Middle frontal gyrus (tissue), 1 donor: ENCODE measurements around the gene P2RY11.

Source experiments
- DNase-seq: peaks from one replicate; pipeline ENCODE4 v3.0.0-alpha.2; 2015; ENCODE audit warnings: low spot score; ENCODE audit errors: extremely low spot score

P2RY11 gene

DNA sequence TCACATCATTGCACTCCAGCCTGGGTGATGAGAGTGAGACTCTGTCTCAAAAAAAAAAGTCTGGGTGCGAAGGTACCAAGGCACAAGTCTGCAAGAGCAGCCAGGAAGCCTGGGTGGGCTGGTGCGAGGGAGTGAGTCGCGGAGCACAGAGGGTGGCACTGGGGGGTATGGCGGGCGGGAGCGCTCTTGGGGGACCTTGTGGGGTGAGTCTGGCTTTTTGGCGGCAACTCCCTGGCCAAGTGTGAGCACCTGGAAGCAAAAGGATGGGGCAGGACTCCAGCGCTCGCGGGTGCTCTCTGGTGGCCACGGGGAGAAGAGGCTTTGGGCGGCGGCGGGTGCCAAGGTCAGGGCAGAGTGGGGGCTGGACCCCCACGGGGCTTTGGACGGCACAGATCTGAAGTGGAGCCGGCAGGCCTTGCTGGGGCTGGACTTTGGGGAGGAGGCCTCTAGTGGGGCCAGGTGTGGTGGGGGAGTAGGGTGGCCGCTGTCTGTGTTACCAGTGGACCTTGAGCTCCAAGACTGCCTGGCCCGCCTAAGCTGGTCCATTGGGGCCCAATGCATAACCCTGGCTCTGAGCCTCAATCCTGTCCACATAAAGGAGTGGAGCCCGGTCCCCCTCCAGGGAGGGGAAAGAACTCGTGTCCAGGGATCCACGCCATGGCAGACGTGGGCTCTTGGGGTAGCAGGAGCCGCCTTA is 1.6 kb downstream of the P2RY11 start:
- DNase-seq: no peak

DNA sequence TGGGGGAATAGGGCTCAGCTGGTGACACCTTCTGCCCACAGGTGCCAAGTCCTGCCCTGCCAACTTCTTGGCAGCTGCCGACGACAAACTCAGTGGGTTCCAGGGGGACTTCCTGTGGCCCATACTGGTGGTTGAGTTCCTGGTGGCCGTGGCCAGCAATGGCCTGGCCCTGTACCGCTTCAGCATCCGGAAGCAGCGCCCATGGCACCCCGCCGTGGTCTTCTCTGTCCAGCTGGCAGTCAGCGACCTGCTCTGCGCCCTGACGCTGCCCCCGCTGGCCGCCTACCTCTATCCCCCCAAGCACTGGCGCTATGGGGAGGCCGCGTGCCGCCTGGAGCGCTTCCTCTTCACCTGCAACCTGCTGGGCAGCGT is 2.1 kb downstream of the P2RY11 start:
- DNase-seq: no peak

DNA sequence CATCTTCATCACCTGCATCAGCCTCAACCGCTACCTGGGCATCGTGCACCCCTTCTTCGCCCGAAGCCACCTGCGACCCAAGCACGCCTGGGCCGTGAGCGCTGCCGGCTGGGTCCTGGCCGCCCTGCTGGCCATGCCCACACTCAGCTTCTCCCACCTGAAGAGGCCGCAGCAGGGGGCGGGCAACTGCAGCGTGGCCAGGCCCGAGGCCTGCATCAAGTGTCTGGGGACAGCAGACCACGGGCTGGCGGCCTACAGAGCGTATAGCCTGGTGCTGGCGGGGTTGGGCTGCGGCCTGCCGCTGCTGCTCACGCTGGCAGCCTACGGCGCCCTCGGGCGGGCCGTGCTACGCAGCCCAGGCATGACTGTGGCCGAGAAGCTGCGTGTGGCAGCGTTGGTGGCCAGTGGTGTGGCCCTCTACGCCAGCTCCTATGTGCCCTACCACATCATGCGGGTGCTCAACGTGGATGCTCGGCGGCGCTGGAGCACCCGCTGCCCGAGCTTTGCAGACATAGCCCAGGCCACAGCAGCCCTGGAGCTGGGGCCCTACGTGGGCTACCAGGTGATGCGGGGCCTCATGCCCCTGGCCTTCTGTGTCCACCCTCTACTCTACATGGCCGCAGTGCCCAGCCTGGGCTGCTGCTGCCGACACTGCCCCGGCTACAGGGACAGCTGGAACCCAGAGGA is 2.6 kb downstream of the P2RY11 start:
- DNase-seq: no peak

DNA sequence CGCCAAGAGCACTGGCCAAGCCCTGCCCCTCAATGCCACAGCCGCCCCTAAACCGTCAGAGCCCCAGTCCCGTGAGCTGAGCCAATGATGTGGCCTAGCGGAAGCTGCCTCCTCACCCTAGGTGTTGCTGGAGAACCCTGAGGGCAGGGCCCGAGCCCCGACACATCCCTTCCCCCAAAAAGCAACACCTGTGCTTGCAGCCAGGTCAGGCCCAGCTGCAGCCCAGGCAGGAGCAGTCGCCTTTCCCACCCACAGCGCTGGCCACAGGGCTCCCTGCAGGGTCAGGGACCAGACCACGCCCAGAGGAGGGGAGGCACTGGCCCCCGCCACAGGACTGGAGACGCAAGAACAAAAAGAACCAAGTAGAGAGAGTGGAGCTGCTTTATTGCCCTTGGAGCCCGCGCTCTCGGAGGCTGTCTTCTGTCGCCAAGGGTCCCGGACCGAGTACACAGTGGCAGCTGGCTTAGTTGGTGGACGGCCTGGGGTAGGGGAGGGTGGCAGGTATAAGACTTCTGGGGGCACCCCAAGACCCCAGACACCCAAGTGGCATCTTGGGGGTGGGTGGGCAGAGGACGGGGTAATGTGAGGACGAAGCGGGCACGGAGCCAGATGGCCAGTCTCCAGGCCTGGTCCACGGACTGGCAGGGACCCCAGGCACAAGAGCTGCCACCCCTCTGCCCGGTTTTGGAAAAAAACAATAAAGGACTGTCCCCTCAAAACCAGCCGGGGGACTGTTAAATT is 3.3 kb downstream of the P2RY11 start:
- DNase-seq: no peak

DNA sequence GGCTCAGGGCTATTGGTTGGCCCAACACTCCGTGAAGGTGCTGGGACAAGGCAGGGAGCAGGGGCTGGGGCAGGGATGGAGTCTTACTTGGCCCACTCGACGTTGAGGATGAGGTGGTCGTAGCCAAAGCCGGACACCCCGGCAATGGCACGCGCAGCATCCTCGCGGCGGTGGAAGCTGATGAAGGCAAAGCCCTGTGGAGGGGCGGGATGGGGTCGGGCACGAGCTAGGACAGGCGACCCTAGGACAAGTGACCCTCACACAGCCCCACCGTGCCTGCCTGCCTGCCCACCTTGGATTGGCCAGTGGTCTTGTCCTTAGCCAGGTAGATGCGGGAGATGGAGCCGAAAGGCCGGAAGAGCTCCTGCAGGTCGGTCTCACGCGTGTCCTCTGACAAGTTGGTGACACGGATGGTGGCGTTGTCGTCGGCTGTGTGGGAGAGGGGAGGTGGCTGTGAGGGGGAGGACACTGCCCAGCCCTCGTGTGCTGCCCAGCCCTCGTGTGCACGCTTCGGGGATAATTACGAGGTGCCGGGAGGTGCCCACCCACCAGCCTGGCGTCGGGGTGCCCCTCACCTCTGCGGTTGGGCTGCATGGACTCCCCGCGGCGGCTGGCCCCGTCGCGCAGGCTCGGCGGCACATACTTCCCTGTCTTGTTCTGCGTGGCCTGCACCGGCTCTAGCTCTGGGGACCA is 4.0 kb downstream of the P2RY11 start:
- no peak for DNase-seq

DNA sequence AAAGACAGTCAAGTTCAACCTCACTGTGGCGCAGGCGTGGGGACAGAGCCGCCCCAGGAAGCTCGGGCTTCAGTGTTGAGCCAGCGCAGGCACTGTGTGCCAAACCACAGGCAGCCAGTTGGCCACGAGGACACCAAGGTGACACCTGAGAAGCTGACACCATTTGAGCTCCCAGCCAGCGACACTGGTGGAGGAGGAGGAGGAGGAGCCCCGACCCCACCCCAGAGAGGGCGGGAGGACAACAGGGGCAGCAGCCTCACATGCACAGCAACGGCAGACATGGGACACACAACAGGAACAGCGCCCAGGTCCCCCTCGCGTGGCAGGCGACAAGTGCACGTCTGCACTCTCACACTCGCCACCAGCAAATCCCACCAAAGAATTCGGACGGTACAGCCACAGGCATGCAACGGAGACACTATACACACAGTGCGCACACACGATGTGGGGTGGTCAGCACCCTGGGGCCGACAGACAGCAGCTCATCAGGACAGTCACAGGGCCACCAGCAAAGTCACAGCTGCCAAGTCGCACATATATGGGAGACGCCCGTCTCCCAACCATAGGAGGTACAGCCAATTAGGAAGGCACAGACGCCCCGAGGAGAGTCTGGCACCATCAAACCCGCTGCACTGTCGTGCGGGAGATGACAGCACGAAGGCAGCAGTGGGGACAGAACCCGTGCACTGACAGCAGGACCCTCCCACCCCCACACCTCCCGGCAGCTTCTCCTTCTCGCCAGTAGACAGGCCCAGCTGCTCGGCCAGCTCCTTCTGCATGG is 4.8 kb downstream of the P2RY11 start:
- no peak for DNase-seq

DNA sequence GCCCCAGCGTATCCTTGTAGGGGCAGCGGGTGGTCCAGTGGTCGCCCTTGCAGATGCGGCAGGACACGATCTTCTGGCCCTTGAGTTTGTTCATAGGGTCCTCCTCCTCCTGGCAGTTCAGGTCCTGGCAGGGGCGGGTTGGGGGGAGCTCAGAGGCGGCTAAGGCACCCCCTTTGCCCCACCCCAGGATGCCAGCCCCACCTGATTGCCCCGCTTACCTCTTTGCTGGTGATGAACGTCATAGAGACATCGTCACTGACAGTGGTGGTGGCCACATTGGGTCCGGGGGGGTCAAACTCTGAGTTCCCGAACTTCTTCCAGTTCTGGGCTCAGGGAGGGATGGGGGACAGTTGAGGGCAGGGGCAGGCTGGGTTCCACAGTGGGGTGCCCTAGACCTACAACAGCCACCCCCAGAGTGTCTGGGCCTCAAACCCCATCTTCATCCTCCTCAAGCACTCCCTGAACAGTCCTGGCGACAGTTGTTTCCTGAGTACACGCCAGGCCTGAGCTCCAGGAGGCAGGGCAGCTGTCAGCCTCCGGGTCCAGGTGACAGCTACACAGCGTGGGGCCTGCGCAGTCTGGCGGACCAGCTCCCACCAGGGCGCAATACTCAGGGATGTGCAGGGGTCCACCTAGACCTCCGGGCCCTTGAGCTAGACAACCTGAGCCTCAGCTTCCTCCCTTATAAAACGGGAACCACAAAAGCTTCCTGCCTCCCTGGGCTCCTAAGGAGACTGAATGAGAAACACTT is 5.5 kb downstream of the P2RY11 start:
- DNase-seq: no peak

DNA sequence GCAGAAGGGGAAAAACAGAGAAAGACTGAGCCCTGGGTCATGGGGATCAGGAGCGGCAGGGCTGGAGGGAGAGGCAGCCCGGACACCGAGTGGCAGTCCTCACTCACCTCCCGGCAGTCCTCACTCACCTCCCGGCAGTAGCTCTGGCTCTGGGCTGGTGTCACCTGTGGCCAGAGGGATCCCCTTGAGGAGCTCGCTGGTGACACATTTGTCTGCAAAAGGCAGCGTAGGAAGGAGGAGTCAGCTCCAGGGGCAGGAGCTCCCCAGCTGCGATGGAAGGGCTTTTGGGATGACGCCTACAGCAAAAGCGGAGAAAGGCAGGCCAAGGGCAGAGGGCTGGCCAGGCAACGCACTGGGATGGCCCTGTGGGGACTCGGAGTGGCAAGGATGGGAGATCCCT is 7.5 kb downstream of the P2RY11 start:
- DNase-seq: no peak

DNA sequence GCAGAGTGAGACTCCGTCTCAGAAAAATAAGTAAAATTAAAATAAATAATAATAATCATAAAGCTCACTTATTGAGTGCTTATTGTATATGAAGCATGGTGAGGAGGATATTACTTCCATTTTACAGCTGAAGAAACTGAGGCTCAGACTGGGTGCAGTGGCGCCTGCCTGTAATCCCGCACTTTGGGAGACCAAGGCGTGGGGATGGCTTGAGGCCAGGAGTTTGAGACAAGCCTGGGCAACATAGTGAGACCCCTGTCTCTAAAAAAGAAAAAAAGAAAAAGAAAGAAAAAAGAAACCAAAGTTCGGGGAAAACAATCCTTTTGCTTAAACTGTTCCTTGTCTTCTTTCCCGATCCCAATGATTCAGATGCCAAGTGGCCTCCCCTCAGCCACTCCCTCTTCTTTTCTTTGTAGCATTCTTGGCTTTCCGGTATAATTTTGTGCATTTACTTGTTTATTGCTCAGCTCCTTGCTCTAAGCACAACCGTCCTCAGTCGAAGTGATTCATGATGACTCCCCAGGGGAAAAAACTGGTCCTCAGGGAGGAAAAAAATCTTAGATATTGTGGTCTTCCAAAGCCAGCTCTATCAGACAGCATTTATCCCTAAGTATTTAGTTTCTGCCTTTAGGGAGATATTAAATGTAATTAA is 9.2 kb downstream of the P2RY11 start:
- DNase-seq: no peak

DNA sequence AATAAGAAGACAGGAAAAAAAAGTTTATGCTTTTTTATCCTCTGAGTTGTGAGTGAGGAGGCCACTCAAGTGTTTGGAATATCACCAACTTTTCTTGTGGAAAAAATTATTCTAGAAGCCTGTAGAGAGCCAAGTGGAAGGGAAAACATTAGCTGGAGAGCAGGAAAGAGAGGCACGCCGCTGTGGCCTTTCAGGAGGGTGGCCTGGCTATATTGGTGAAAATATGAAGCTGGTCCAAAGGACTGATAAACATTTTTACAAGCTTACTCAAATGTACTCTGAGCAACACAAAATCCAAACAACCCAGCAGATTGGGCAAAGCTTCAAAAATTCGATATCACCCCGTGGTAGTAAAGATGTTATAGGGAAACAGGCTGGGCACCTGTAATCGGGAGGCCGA is 10.6 kb downstream of the P2RY11 start:
- DNase-seq: no peak

DNA sequence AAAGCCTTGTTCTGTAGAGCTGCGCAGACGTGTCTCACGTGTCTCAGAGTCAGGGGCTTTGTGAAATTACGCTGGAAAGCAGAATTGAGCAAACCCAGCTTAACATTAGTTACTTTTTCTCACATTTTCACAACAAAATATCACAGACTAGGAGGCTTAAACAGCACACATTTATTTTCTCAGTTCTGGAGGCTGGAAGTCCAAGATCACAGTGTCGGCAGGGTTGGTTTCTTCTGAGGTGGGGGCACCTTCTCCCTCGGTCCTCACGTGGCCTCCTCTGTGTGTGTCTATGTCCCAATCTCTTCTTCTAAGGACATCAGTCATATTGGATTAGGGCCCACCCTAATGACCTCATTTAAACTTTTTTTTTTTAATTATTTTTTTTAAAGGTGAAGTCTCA is 12.9 kb downstream of the P2RY11 start:
- no peak for DNase-seq

DNA sequence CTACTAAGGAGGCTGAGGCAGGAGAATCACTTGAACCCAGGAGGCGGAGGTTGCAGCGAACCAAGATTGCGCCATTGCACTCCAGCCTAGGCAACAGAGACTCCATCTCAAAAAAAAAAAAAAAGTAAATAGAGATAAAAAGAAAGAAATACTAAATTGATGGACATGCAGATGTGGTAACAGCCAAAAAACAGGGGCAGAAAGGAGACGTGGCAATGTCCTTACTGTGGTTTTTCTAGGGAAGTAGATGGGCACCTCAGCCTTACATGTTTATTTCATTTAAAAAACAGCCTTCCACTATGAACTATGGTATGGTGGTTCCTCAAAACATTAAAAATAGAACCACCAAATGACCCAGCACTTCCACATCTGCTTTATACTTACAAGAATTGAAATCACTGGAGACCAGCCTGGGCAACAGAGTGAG is 14.7 kb downstream of the P2RY11 start:
- no peak for DNase-seq

DNA sequence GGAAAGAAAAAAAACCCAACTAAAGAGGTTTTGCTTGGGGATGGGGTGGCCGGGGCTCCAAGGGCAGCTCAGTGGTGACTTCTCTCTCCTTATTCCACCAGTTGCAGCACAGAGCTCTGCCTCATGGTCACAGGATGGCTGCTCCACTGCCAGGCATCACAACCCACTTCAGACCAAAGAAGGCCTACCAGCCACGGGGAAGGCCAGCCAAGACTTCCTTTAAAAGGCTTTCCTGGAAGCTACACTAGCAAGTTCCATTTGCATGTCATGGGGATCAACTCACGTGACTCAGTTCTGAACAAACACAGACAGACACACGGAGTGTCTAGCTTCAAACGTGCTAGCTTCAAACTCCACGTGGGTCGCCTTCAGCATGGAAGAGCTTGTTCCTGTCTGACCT is 21.4 kb downstream of the P2RY11 start:
- DNase-seq: no peak

DNA sequence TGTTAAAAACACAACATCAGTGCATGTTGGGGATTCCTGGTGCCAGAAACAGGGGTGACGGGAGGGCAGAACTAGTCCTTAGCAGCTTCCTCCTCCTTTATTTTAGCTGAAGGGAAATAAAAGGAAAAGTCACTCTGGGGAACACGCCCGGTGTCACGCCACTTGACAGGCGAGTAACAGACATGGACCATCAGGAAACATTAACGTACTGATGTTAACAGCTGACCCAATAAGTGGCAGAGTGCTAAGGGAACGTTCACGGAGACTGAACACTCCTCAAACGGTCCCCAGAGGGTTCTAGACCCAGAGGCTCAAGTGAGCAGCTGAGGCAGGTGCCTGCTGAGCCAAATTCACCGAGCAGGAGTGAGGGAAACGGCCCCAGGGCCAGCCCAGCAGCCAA is 22.1 kb downstream of the P2RY11 start:
- no peak for DNase-seq

DNA sequence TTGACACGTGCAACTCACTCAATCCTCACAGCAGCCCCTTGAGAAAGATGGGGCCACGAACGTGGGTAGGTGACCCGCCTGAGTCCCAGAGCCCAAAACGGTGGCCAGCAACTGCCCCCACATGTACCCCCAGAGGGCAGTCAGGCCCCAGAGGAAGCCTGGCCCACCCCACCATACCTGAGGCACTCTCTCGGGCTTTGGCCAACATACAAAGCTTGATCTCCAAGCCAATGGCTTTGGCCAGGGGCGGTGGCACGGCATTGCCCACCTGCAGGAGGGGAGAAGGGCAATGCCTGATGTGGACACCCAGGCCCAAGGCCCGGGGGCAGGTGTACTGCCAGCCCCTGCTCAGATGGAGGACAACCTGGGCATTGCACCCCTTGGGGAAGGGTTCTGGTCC is 22.5 kb downstream of the P2RY11 start:
- no peak for DNase-seq

DNA sequence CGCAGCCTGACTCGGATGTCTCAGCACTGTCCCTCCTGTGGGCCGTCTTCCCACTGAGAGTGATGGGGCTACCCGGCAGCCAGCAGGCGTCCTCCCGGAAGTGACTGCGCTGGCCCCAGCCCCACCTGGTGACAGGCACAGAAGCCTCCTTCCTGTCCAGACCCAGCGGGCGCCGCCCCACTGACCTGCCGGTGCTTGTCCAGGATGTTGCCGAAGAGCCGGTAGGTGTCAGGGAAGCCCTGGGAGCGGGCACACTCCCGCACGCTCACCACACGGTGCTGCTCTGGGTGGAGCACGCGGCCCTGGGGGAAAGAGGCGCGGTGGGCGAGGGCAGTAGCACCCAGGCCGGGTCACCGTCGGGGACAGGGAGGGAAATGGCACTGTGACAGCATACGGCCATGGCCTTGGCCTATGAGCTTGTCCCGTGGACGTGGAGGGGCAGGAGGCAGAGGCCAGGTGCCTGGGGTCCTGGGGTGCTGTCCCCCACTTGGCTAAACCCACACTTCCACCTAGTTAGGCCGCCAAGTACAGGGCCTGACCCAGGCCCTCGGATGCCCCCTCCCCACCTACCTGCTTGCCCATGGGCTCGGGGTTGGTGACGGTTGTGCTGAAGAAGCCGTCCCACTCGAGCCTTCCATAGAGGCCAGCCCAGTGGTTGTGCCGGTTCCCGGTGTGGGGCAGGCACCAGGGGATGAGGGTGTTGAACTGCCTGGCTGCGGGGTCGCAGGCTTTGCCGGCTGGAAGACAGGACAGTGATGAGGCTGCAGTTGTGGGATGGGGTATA is 24.2 kb downstream of the P2RY11 start:
- DNase-seq: no peak

DNA sequence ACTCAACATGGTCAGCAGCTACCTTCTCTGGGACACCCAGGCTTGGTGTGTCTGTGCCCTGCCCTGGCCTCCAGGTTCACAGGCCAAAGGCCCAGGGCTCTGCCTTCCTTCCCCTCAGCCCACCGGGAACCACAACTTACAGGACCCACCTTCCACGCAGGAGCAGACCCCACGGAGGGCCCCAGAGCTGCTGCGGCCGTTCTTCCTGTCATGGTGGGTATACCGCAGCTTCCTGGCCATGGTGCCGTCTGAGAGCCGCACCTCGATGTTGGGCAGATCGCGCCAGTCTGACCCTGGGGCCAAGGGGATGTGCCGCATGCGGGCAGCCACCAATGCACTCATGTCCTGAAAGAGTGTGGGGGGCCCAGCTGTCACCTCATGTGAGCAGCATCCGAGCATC is 25.4 kb downstream of the P2RY11 start:
- no peak for DNase-seq

DNA sequence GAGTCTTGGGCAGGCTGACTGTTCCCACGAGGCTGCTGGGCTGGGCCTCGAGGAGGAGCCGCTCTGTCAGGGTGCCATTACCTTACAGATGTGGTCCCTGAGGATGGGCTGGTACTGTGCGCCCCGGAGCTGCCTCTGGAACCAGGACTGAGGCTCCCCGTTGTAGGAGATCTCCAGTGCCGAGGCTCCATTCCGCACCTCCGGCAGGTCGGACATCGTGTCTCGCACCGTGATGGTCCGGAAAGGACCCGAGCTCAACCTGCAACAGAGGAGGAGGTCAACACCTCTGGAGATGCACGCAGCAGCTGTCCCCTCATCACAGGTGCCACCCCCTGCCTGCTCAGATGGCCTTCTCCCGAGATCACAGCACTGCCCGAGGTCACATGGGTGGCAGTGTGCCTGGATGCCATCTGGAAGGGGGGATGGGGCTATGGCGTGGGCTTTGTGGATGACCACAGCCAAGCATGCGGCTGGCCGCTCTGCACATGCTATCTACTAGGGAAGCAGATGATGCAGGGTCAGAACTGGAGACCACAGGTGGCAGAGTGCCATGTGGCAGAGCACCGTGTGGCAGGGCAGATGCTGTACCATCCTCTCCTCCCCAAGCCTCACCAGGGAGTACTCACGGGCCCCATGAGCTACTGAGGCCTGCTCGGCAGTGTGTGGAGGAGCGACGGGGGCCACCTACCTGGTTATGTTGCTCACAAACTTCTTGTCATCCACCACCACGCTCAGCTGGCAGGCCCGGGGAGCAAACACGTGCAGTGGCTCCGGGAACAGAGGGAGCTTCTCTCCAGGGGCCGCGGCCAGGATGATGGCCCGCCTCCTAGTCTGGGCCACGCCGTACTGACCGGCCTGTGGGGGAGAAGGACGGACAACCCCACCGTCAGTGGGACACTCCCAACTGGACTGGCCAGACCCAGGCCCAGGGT is 26.5 kb downstream of the P2RY11 start:
- DNase-seq: no peak
